ENCODE results near the gene ADAMTS17. TPM values are rescaled to one million over a fixed set of nuclear protein-coding genes. Genes with fewer than 3 reads are reported as not detected.

The ADAMTS17 gene
- polyA plus RNA-seq, 12 donors, result 1.6 to 17.4 (median 5.6) TPM; not detected in 1

GRCh38 chr15:100030586-100031229, 311.1 kb downstream of the ADAMTS17 start:
- DNase-seq, result no peak

GRCh38 chr15:100029868-100030479, 311.8 kb downstream of the ADAMTS17 start:
- no peak for DNase-seq

- DNase-seq, result no peak
These were observed 312.7 kb downstream of the ADAMTS17 start for GRCh38 chr15:100029045-100029444.

GRCh38 chr15:100026041-100026440, 315.7 kb downstream of the ADAMTS17 start:
- no peak for DNase-seq

- no peak for DNase-seq
These were observed 319.0 kb downstream of the ADAMTS17 start for GRCh38 chr15:100022806-100023205.

- DNase-seq, result no peak
These were observed 319.4 kb downstream of the ADAMTS17 start for GRCh38 chr15:100022391-100022790.

GRCh38 chr15:100021653-100022052, 320.1 kb downstream of the ADAMTS17 start:
- no peak for DNase-seq

- DNase-seq, result no peak
These were observed 321.2 kb downstream of the ADAMTS17 start for GRCh38 chr15:100020614-100021013.

- DNase-seq, result no peak
These were observed 321.6 kb downstream of the ADAMTS17 start for GRCh38 chr15:100020189-100020588.

- no peak for DNase-seq
These were observed 322.2 kb downstream of the ADAMTS17 start for GRCh38 chr15:100019601-100020000.

- DNase-seq, result no peak
These were observed 323.6 kb downstream of the ADAMTS17 start for GRCh38 chr15:100018191-100018590.

GRCh38 chr15:100017140-100017539, 324.6 kb downstream of the ADAMTS17 start:
- DNase-seq, result no peak

GRCh38 chr15:100016632-100017031, 325.1 kb downstream of the ADAMTS17 start:
- DNase-seq, result no peak

- DNase-seq, result no peak
These were observed 330.5 kb downstream of the ADAMTS17 start for GRCh38 chr15:100011235-100011634.

- no peak for DNase-seq
These were observed 332.4 kb downstream of the ADAMTS17 start for GRCh38 chr15:100009372-100009771.

- no peak for DNase-seq
These were observed 333.5 kb downstream of the ADAMTS17 start for GRCh38 chr15:100008258-100008657.

- no peak for DNase-seq
These were observed 334.2 kb downstream of the ADAMTS17 start for GRCh38 chr15:100007609-100008008.

- DNase-seq, result no peak
These were observed 336.1 kb downstream of the ADAMTS17 start for GRCh38 chr15:100005715-100006114.

GRCh38 chr15:100005013-100005412, 336.8 kb downstream of the ADAMTS17 start:
- DNase-seq, result no peak

GRCh38 chr15:100002787-100003536, 338.8 kb downstream of the ADAMTS17 start:
- no peak for DNase-seq

GRCh38 chr15:100002086-100002620, 339.6 kb downstream of the ADAMTS17 start:
- no peak for DNase-seq

- no peak for DNase-seq
These were observed 340.4 kb downstream of the ADAMTS17 start for GRCh38 chr15:100001405-100001804.
